Mesendoderm (in vitro differentiated cells): ENCODE measurements around the gene ANKRD40CL.
A peak's percentile ranks its signal among the peaks of the same experiment; 100 is the strongest.

ENCODE experiments used
- DNase-seq: peaks from one replicate; pipeline ENCODE4 v3.0.0; 2013
- H2AK5ac ChIP-seq: 2 replicates; pipeline ENCODE4 v1.6.1; 2013; ENCODE audit warnings: low read length, inconsistent platforms
- H2BK120ac ChIP-seq: 2 replicates; pipeline ENCODE4 v1.6.1; 2013; ENCODE audit warnings: low read depth, mild to moderate bottlenecking, low read length, moderate library complexity, mixed read lengths
- H2BK15ac ChIP-seq: replicated peaks from 2 replicates; pipeline ENCODE4 v1.6.1; 2013; ENCODE audit warnings: low read depth, mild to moderate bottlenecking, moderate library complexity
- H2BK5ac ChIP-seq: 2 replicates; pipeline ENCODE4 v1.6.1; 2013; ENCODE audit warnings: low read length, inconsistent platforms
- H3K18ac ChIP-seq: 2 replicates; pipeline ENCODE4 v1.6.1; 2013; ENCODE audit warnings: mild to moderate bottlenecking, low read length, mixed read lengths
- H3K23ac ChIP-seq: one replicate; pipeline ENCODE4 v1.6.1; 2013; ENCODE audit warnings: low read length
- H3K27ac ChIP-seq: 2 replicates; pipeline ENCODE4 v1.5.1; 2013; ENCODE audit warnings: low read depth, mild to moderate bottlenecking, inconsistent platforms, low read length, moderate library complexity
- H3K27me3 ChIP-seq: 2 replicates; pipeline ENCODE4 v1.6.1; 2013; ENCODE audit warnings: low read length, control low read depth, mild to moderate bottlenecking, inconsistent platforms; ENCODE audit not compliant: insufficient read depth, poor library complexity
- H3K36me3 ChIP-seq: 2 replicates; pipeline ENCODE4 v1.6.1; 2013; ENCODE audit warnings: low read length, inconsistent platforms; ENCODE audit not compliant: control insufficient read depth, insufficient read depth
- H3K4ac ChIP-seq: one replicate; pipeline ENCODE4 v1.6.1; 2013; ENCODE audit warnings: low read depth, mild to moderate bottlenecking, low read length, moderate library complexity
- H3K4me1 ChIP-seq: 2 replicates; pipeline ENCODE4 v1.6.1; 2013; ENCODE audit warnings: low read depth, low read length, inconsistent platforms; ENCODE audit not compliant: control insufficient read depth
- H3K4me2 ChIP-seq: 2 replicates; pipeline ENCODE4 v1.6.1; 2013; ENCODE audit warnings: low read length
- H3K4me3 ChIP-seq: 2 replicates; pipeline ENCODE4 v1.5.1; 2013; ENCODE audit warnings: mild to moderate bottlenecking, low read length
- H3K56ac ChIP-seq: one replicate; pipeline ENCODE4 v1.6.1; 2013; ENCODE audit warnings: low read length
- H3K79me1 ChIP-seq: 2 replicates; pipeline ENCODE4 v1.6.1; 2013; ENCODE audit warnings: low read length, inconsistent platforms
- H3K79me2 ChIP-seq: 2 replicates; pipeline ENCODE4 v1.6.1; 2013; ENCODE audit warnings: mild to moderate bottlenecking, low read length; ENCODE audit not compliant: control insufficient read depth, insufficient read depth
- H3K9ac ChIP-seq: 2 replicates; pipeline ENCODE4 v1.6.1; 2013; ENCODE audit warnings: low read length, inconsistent platforms
- H4K5ac ChIP-seq: one replicate; pipeline ENCODE4 v1.6.1; 2013; ENCODE audit warnings: low read length
- H4K8ac ChIP-seq: one replicate; pipeline ENCODE4 v1.6.1; 2013; ENCODE audit warnings: low read depth, mild to moderate bottlenecking, control low read depth, low read length, moderate library complexity
- WGBS: extraction: QIAGEN DNeasy Blood & Tissue Kit; methylation state at CpG from one replicate; pipeline ENCODE4 v1.1.7; 2013; ENCODE audit warnings: low lambda C conversion rate, missing lambda C conversion rate; ENCODE audit not compliant: insufficient coverage; ENCODE audit errors: extremely low coverage; 5-methylcytosine and 5-hydroxymethylcytosine counted together

ANKRD40CL gene

DNA sequence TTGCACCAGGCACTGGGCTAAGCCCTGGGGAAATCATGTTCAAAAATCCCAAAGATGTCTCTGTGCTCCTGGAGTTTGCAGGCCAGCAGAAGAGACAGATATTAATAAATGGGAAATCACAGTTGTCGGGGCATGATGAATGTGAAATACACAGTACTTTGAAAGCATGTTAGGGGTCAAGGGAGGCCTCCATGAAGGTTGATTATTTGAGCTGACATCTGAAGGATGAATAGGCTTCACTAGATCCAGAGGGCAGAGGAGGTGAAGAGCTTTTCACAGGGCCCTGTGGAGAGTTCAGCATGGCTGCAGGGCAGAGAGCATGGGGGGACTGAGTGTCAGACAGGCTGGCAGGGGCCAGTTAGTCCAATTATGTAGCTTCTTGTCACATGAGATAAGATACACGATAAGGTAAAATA, 2.6 kb downstream of the ANKRD40CL start:
- Histone ChIP-seq H3K4me2 (no peak overlapping the region), H3K9ac (no peak overlapping the region), H3K36me3 (no peaks in the 10 kb centered on the region), H3K23ac (no peak overlapping the region), H4K8ac (no peak overlapping the region), H3K18ac (no peak overlapping the region), H2AK5ac (no peak overlapping the region), H2BK15ac (no peak overlapping the region), H3K27me3 (no peaks in the 10 kb centered on the region), H3K56ac (no peak overlapping the region), H3K4me1 (peaks cover 3% of the 10 kb centered on the region), H2BK5ac (no peak overlapping the region), H2BK120ac (no peak overlapping the region), H3K4ac (no peak overlapping the region), H3K79me1 (no peaks in the 10 kb centered on the region), H3K4me3 (no peak overlapping the region), H4K5ac (no peak overlapping the region), H3K79me2 (no peaks in the 10 kb centered on the region), H3K27ac (no peak overlapping the region)
- no peak for DNase-seq
- WGBS, result no CpG with 5 or more reads among the region's 2 CpGs

DNA sequence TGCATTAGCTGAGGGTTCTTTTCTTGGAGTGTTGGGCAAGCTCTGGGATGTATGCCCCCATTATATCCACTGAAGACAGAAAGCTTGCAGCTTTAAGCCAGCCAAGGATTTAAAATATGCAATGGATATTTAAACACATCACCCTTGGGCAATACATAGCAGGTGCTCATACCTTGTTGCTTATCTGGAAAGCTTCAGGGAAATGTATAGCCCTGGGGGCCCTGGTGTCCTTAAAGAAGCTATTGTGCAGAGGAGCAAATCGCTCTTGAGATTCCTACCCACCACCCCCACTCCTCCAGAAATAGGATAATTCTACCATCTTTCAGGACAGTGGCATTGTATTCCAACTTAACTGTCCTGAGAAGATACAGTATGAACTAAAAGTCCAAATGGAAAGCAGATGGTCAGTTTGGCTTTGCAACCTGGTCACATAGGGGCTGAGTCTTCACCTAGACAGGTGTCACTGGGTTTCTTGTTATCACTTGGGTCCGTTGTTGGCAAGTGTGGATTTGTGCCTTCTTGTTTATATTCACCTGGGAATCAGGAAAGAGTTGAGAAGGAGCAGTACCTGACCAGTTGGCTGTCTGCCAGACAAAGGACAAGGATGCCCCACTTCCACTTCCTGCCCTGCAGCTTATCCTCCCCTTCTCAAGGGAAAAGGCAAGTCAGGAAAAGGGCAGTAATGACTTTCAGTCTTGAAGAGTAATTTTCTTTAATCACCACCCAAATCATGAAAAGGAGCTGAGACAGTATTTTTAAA, 3.4 kb downstream of the ANKRD40CL start:
- no CpG with 5 or more reads among the region's 2 CpGs for WGBS
- H3K27me3 ChIP-seq, result no peaks in the 10 kb centered on the region
- no peaks in the 10 kb centered on the region for H3K79me1 ChIP-seq
- H2AK5ac ChIP-seq, result no peak overlapping the region
- H3K18ac ChIP-seq, result no peak overlapping the region
- peak; percentile 43 for DNase-seq
- H4K8ac ChIP-seq, result no peak overlapping the region
- no peak overlapping the region for H3K9ac ChIP-seq
- H2BK5ac ChIP-seq, result no peak overlapping the region
- no peaks in the 10 kb centered on the region for H3K36me3 ChIP-seq
- H3K56ac ChIP-seq, result no peak overlapping the region
- no peak overlapping the region for H3K4me3 ChIP-seq
- no peak overlapping the region for H3K23ac ChIP-seq
- H3K79me2 ChIP-seq, result no peaks in the 10 kb centered on the region
- no peak overlapping the region for H3K4ac ChIP-seq
- H3K4me1 ChIP-seq, result peaks cover 3% of the 10 kb centered on the region
- no peak overlapping the region for H3K4me2 ChIP-seq
- H2BK15ac ChIP-seq, result no peak overlapping the region
- H4K5ac ChIP-seq, result no peak overlapping the region
- H2BK120ac ChIP-seq, result no peak overlapping the region
- no peak overlapping the region for H3K27ac ChIP-seq

DNA sequence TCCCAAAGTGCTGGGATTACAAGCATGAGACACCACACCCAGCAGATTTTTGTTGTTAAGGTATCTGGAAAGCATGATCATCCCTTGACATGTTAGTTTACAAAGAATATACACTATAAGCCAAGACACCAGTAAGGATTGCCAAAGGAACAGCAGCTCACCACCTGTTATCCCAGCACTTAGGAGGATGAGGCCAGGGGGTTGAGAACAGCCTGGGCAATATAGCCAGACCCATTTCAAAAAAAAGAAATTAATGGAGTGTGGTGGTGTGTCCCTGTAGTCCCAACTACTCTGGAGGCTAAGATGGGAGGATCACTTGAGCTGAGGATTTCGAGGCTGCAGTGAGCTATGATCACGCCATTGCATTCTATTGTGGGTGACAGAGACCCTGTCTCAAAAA, 5.1 kb downstream of the ANKRD40CL start:
- Histone ChIP-seq H3K4me2 (no peak overlapping the region), H2BK120ac (no peak overlapping the region), H4K8ac (no peak overlapping the region), H3K4ac (no peak overlapping the region), H3K9ac (no peak overlapping the region), H3K18ac (no peak overlapping the region), H3K79me2 (no peaks in the 10 kb centered on the region), H3K27me3 (no peaks in the 10 kb centered on the region), H3K36me3 (no peaks in the 10 kb centered on the region), H3K4me3 (no peak overlapping the region), H3K27ac (no peak overlapping the region), H3K79me1 (no peaks in the 10 kb centered on the region), H3K4me1 (peaks cover 3% of the 10 kb centered on the region), H2BK5ac (no peak overlapping the region), H3K56ac (no peak overlapping the region), H4K5ac (no peak overlapping the region), H2AK5ac (no peak overlapping the region), H3K23ac (no peak overlapping the region), H2BK15ac (no peak overlapping the region)
- WGBS, result no CpG with 5 or more reads among the region's 2 CpGs
- DNase-seq, result no peak

GRCh38 chr17:50758989-50759544, 8.3 kb downstream of the ANKRD40CL start:
- no CpG with 5 or more reads among the region's 9 CpGs for WGBS
- Histone ChIP-seq H3K4me1 (no peaks in the 10 kb centered on the region), H4K8ac (no peak overlapping the region), H3K9ac (no peak overlapping the region), H2BK5ac (no peak overlapping the region), H3K4ac (no peak overlapping the region), H3K79me2 (no peaks in the 10 kb centered on the region), H3K27ac (no peak overlapping the region), H2BK15ac (no peak overlapping the region), H4K5ac (no peak overlapping the region), H3K36me3 (no peaks in the 10 kb centered on the region), H2AK5ac (no peak overlapping the region), H3K4me2 (no peak overlapping the region), H3K27me3 (no peaks in the 10 kb centered on the region), H3K23ac (no peak overlapping the region), H3K79me1 (no peaks in the 10 kb centered on the region), H3K18ac (no peak overlapping the region), H3K56ac (no peak overlapping the region), H2BK120ac (no peak overlapping the region), H3K4me3 (no peak overlapping the region)
- no peak for DNase-seq

- no peaks in the 10 kb centered on the region for H3K79me1 ChIP-seq
- no peak overlapping the region for H3K27ac ChIP-seq
- H2BK120ac ChIP-seq, result no peak overlapping the region
- H3K56ac ChIP-seq, result no peak overlapping the region
- no peak overlapping the region for H4K5ac ChIP-seq
- no peak overlapping the region for H3K23ac ChIP-seq
- H3K79me2 ChIP-seq, result no peaks in the 10 kb centered on the region
- H2AK5ac ChIP-seq, result no peak overlapping the region
- H2BK15ac ChIP-seq, result no peak overlapping the region
- H3K9ac ChIP-seq, result no peak overlapping the region
- WGBS, result no CpG with 5 or more reads among the region's 5 CpGs
- no peak overlapping the region for H3K18ac ChIP-seq
- H3K4me1 ChIP-seq, result no peaks in the 10 kb centered on the region
- no peak for DNase-seq
- H3K27me3 ChIP-seq, result no peaks in the 10 kb centered on the region
- no peaks in the 10 kb centered on the region for H3K36me3 ChIP-seq
- H3K4ac ChIP-seq, result no peak overlapping the region
- H3K4me3 ChIP-seq, result no peak overlapping the region
- H3K4me2 ChIP-seq, result no peak overlapping the region
- no peak overlapping the region for H2BK5ac ChIP-seq
- H4K8ac ChIP-seq, result no peak overlapping the region
These were observed 8.8 kb downstream of the ANKRD40CL start for GRCh38 chr17:50758524-50758923.

DNA sequence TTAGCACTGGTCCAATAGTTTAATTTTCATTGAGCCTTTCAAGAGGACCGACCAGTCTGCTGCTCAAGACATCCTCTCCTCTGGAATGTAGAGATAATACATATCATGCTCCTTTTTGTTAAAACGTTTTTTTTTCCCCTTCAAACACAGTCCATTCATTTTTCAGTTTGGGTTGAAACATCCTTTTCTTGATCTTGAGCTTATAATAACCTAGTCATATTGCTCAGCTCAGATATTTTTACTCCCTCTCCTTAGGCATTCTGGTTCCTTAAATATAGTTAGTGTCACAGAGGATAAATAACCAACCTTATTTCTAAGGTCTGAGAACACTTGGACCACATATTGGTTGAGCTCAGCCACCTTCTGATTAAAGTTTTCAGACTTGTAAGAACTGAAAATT, 12.8 kb downstream of the ANKRD40CL start:
- no peak overlapping the region for H2BK15ac ChIP-seq
- no peak overlapping the region for H3K4me2 ChIP-seq
- H3K9ac ChIP-seq, result no peak overlapping the region
- H3K18ac ChIP-seq, result no peak overlapping the region
- H3K79me2 ChIP-seq, result no peaks in the 10 kb centered on the region
- H3K27ac ChIP-seq, result no peak overlapping the region
- H2BK5ac ChIP-seq, result no peak overlapping the region
- no peak overlapping the region for H2AK5ac ChIP-seq
- no peak overlapping the region for H4K5ac ChIP-seq
- H3K23ac ChIP-seq, result no peak overlapping the region
- DNase-seq, result no peak
- H4K8ac ChIP-seq, result no peak overlapping the region
- H3K4me1 ChIP-seq, result no peaks in the 10 kb centered on the region
- no CpG with 5 or more reads among the region's 2 CpGs for WGBS
- no peaks in the 10 kb centered on the region for H3K27me3 ChIP-seq
- H3K4ac ChIP-seq, result no peak overlapping the region
- no peak overlapping the region for H3K4me3 ChIP-seq
- H2BK120ac ChIP-seq, result no peak overlapping the region
- H3K36me3 ChIP-seq, result peaks cover 5% of the 10 kb centered on the region
- H3K79me1 ChIP-seq, result no peaks in the 10 kb centered on the region
- no peak overlapping the region for H3K56ac ChIP-seq
